ENCODE results near the gene CFAP46. TPM values are rescaled to one million over a fixed set of nuclear protein-coding genes. Genes with fewer than 3 reads are reported as not detected.

The CFAP46 gene
- total RNA-seq, 3 donors from 2014 or later (not counting 1 experiment from before 2014, with no cell fraction given), result 0.35 TPM; not detected in 2

GRCh38 chr10:132837905-132838304 lies 104.5 kb downstream of the CFAP46 start:
- Histone ChIP-seq H3K4me1 (ENCODE audit: control insufficient read depth, insufficient read depth, low read length) (peaks cover 6% of the 10 kb centered on the region), H3K27me3 (ENCODE audit: control insufficient read depth, insufficient read depth, low read length) (no peaks in the 10 kb centered on the region), H3K36me3 (ENCODE audit: control insufficient read depth, insufficient read depth, low read length) (no peaks in the 10 kb centered on the region), H3K27ac (ENCODE audit: low read length) (no peak overlapping the region), H3K9me3 (ENCODE audit: control insufficient read depth, insufficient read depth, low read length) (peaks cover 15% of the 10 kb centered on the region), H3K4me3 (ENCODE audit: low read length) (no peak overlapping the region)
- H3K4me3 Mint-ChIP-seq, result no peak overlapping the region
- ATAC-seq (peak in 1 of 3 donors; percentile 31), DNase-seq (no peak)
- H3K9me3 Mint-ChIP-seq, result peaks cover 6% of the 10 kb centered on the region in 2 donors
- peaks cover 10% of the 10 kb centered on the region for H3K36me3 Mint-ChIP-seq
- no peak for TF ChIP-seq CTCF (IDR thresholded peaks at IDR 0.05)
- intact Hi-C loops (cut with micrococcal nuclease), result no loop called here
- no peak overlapping the region for H3K27ac Mint-ChIP-seq
- peaks cover 0 to 4% of the 10 kb centered on the region in 2 donors for H3K4me1 Mint-ChIP-seq
- 93% methylated on average over 21 of the region's 21 CpGs for WGBS (ENCODE audit: insufficient coverage)
- H3K27me3 Mint-ChIP-seq (ENCODE audit: low read depth in 2 of 2), result peaks cover 9 to 10% of the 10 kb centered on the region in 2 donors

- Histone ChIP-seq H3K27ac (ENCODE audit: low read length) (no peak overlapping the region), H3K9me3 (ENCODE audit: control insufficient read depth, insufficient read depth, low read length) (peaks cover 6% of the 10 kb centered on the region), H3K4me1 (ENCODE audit: control insufficient read depth, insufficient read depth, low read length) (peaks cover 6% of the 10 kb centered on the region), H3K36me3 (ENCODE audit: control insufficient read depth, insufficient read depth, low read length) (no peaks in the 10 kb centered on the region), H3K4me3 (ENCODE audit: low read length) (no peak overlapping the region), H3K27me3 (ENCODE audit: control insufficient read depth, insufficient read depth, low read length) (no peaks in the 10 kb centered on the region)
- H3K4me3 Mint-ChIP-seq, result no peak overlapping the region
- peak; percentile 97 for TF ChIP-seq CTCF (IDR thresholded peaks at IDR 0.05)
- peaks cover 0 to 4% of the 10 kb centered on the region in 2 donors for H3K4me1 Mint-ChIP-seq
- peaks cover under 1% of the 10 kb centered on the region in 2 donors for H3K9me3 Mint-ChIP-seq
- no peak overlapping the region for H3K27ac Mint-ChIP-seq
- DNase-seq, result peak; percentile 55 to 75
- 48% methylated on average over 34 of the region's 34 CpGs for WGBS (ENCODE audit: insufficient coverage)
- intact Hi-C loops (cut with micrococcal nuclease), result no loop called here
- peaks cover 2% of the 10 kb centered on the region for H3K36me3 Mint-ChIP-seq
- ATAC-seq, result peak; percentile 42 to 79 (median 46)
- H3K27me3 Mint-ChIP-seq (ENCODE audit: low read depth in 2 of 2), result peaks cover 3 to 4% of the 10 kb centered on the region in 2 donors
Observed at GRCh38 chr10:132836832-132837540, 105.4 kb downstream of the CFAP46 start.

- no peaks in the 10 kb centered on the region for H3K36me3 ChIP-seq (ENCODE audit: control insufficient read depth, insufficient read depth, low read length)
- no peak overlapping the region for H3K4me3 Mint-ChIP-seq
- TF ChIP-seq CTCF (IDR thresholded peaks at IDR 0.05), result no peak
- no peak overlapping the region for H3K27ac ChIP-seq (ENCODE audit: low read length)
- H3K27me3 ChIP-seq (ENCODE audit: control insufficient read depth, insufficient read depth, low read length), result no peaks in the 10 kb centered on the region
- H3K36me3 Mint-ChIP-seq, result no peaks in the 10 kb centered on the region
- H3K4me1 ChIP-seq (ENCODE audit: control insufficient read depth, insufficient read depth, low read length), result peaks cover 6% of the 10 kb centered on the region
- no peak overlapping the region for H3K27ac Mint-ChIP-seq
- no peak for DNase-seq
- H3K4me3 ChIP-seq (ENCODE audit: low read length), result no peak overlapping the region
- H3K27me3 Mint-ChIP-seq (ENCODE audit: low read depth in 2 of 2), result peaks cover 4 to 7% of the 10 kb centered on the region in 2 donors
- no peak for ATAC-seq
- WGBS (ENCODE audit: insufficient coverage), result 73% methylated on average over 27 of the region's 27 CpGs
- H3K9me3 ChIP-seq (ENCODE audit: control insufficient read depth, insufficient read depth, low read length), result no peaks in the 10 kb centered on the region
- intact Hi-C loops (cut with micrococcal nuclease), result no loop called here
- H3K4me1 Mint-ChIP-seq, result peaks cover 0 to 4% of the 10 kb centered on the region in 2 donors
- H3K9me3 Mint-ChIP-seq, result no peaks in the 10 kb centered on the region
Observed at GRCh38 chr10:132836248-132836831, 106.0 kb downstream of the CFAP46 start.

Data from natural killer cell (primary cell).